Measurements from ENCODE around the gene TIAM1.

TIAM1 gene

GRCh38 chr21:31351438-31351837 lies 7.4 kb upstream of the TIAM1 start:
- no peak for TF ChIP-seq CTCF (IDR thresholded peaks at IDR 0.05; ENCODE audit: control extremely low read depth, extremely low read depth, low read depth, missing control alignments)
- ChIA-PET CTCF (no interaction called here), POLR2A (no interaction called here)
- DNase-seq (ENCODE audit: extremely low spot score) = no peak

DNA sequence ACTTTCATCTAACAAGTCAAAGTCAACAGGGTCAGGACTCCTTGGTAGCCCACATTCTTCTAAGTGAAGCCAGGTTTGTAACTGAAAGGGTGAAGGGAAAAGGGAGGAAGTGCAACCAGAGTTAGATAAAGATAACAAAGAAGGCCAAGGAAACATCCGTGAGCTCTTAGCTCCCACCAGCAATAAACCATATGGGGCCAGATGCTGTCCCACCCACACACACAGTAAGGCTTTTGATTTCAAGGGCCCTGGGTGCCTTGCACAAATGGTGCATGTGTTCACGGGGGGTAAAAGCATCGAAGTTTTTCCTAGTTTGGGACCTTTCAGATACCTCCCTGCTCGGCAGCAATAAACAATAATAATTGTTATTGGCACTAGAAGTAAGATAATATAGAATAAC lies 5.1 kb upstream of the TIAM1 start:
- TF ChIP-seq CTCF (IDR thresholded peaks at IDR 0.05; ENCODE audit: control extremely low read depth, extremely low read depth, low read depth, missing control alignments) = no peak
- DNase-seq (ENCODE audit: extremely low spot score) = no peak
- ChIA-PET POLR2A (no interaction called here), CTCF (interaction anchor here (1.1 kb wide), 1 partner anchor 10 kb away, joined by 3 read pairs; no protein-coding TSS in a partner anchor)

DNA sequence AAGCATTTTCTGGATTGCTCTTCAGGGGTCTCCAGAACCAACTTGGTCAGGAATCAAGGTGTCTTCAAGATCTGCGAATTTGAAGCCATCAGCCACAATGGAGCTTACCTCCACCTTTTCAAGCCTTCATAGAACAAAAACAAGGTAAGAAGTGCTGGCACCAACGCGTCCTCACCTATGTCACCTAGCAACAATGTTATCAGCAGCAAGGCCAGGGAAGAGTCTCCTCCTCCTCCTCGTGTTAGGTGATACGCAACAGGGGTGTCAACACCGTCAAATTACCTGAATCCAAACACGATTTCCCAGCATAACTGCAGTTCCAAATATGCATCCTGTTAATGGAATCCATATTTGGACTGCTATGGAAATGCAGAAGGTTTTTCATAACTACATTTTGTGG lies 4.1 kb upstream of the TIAM1 start:
- DNase-seq (ENCODE audit: extremely low spot score) = no peak
- TF ChIP-seq CTCF (IDR thresholded peaks at IDR 0.05; ENCODE audit: control extremely low read depth, extremely low read depth, low read depth, missing control alignments) = no peak
- POLR2A ChIA-PET = no interaction called here
- CTCF ChIA-PET = interaction anchor here (0.9 to 1.2 kb wide), 2 partner anchors 16 to 232 kb away, joined by 3 to 4 read pairs; no protein-coding TSS in a partner anchor

GRCh38 chr21:31347435-31348032 lies 3.5 kb upstream of the TIAM1 start:
- CTCF ChIA-PET = interaction anchor here (0.9 to 1.4 kb wide), 3 partner anchors 15 to 233 kb away, joined by 3 to 5 read pairs (median 4); no protein-coding TSS in a partner anchor
- TF ChIP-seq CTCF (IDR thresholded peaks at IDR 0.05; ENCODE audit: control extremely low read depth, extremely low read depth, low read depth, missing control alignments) = peak; percentile 26
- POLR2A ChIA-PET = no interaction called here
- no peak for DNase-seq (ENCODE audit: extremely low spot score)

GRCh38 chr21:31346256-31346821 lies 2.3 kb upstream of the TIAM1 start:
- ChIA-PET POLR2A (no interaction called here), CTCF (interaction anchor here (0.9 to 1.4 kb wide), 2 partner anchors 14 to 16 kb away, joined by 3 to 5 read pairs; no protein-coding TSS in a partner anchor)
- DNase-seq (ENCODE audit: extremely low spot score) = no peak
- no peak for TF ChIP-seq CTCF (IDR thresholded peaks at IDR 0.05; ENCODE audit: control extremely low read depth, extremely low read depth, low read depth, missing control alignments)

- no peak for DNase-seq (ENCODE audit: extremely low spot score)
- POLR2A ChIA-PET = no interaction called here
- no peak for TF ChIP-seq CTCF (IDR thresholded peaks at IDR 0.05; ENCODE audit: control extremely low read depth, extremely low read depth, low read depth, missing control alignments)
- CTCF ChIA-PET = no interaction called here
These were observed 1.1 kb upstream of the TIAM1 start for GRCh38 chr21:31345136-31345535.
